GM10248 (cell line): ENCODE data around the gene DNAH6.

ENCODE experiments used
- CTCF ChIA-PET: fragments of 300-600 bp; sonication (Branson Sonifier 250); formaldehyde crosslinking; extraction: SDS; loops from one replicate; lab custom pipeline; 2021; ENCODE audit warnings: antibody characterized with exemption; lab: Yijun Ruan, JAX
- POLR2A ChIA-PET: fragments of 350-650 bp; sonication (Branson Sonifier 250); formaldehyde crosslinking; extraction: SDS; loops from one replicate; lab custom pipeline; 2020; ENCODE audit warnings: antibody characterized with exemption; lab: Yijun Ruan, JAX
- DNase-seq: peaks from one replicate; pipeline ENCODE4 v3.0.0; 2012; ENCODE audit errors: extremely low spot score
- CTCF ChIP-seq: IDR thresholded peaks from 2 replicates; pipeline ENCODE4 v1.5.1; 2012; ENCODE audit warnings: mild to moderate bottlenecking, low read depth; ENCODE audit errors: extremely low read depth, missing control alignments, control extremely low read depth

The DNAH6 gene

GRCh38 chr2:84816426-84817026, 300.2 kb downstream of the DNAH6 start:
- ChIA-PET CTCF (interaction anchor here (1.6 kb wide), 1 partner anchor 109 kb away, joined by 6 read pairs; no protein-coding TSS in a partner anchor), POLR2A (no interaction called here)
- peak; percentile 44 for DNase-seq
- TF ChIP-seq CTCF: no peak

GRCh38 chr2:84817239-84817655, 300.9 kb downstream of the DNAH6 start:
- TF ChIP-seq CTCF: no peak
- ChIA-PET POLR2A (no interaction called here), CTCF (interaction anchor here (1.1 to 1.6 kb wide), 2 partner anchors 9 to 108 kb away, joined by 3 to 6 read pairs; no protein-coding TSS in a partner anchor)
- peak; percentile 71 for DNase-seq

- POLR2A ChIA-PET: no interaction called here
- DNase-seq: no peak
- TF ChIP-seq CTCF: no peak
- CTCF ChIA-PET: interaction anchor here (1.2 kb wide), 1 partner anchor 104 kb away, joined by 3 read pairs; no protein-coding TSS in a partner anchor
Observed at GRCh38 chr2:84821806-84822205, 305.5 kb downstream of the DNAH6 start.

- TF ChIP-seq CTCF: no peak
- ChIA-PET POLR2A (no interaction called here), CTCF (no interaction called here)
- no peak for DNase-seq
Observed at GRCh38 chr2:84823229-84823628, 306.9 kb downstream of the DNAH6 start.

GRCh38 chr2:84823788-84824187, 307.5 kb downstream of the DNAH6 start:
- TF ChIP-seq CTCF: no peak
- POLR2A ChIA-PET: no interaction called here
- CTCF ChIA-PET: no interaction called here
- no peak for DNase-seq

- TF ChIP-seq CTCF: no peak
- DNase-seq: no peak
- ChIA-PET POLR2A (no interaction called here), CTCF (interaction anchor here (0.9 to 1.9 kb wide), 3 partner anchors 21 to 23 kb away, joined by 3 to 4 read pairs (median 3); no protein-coding TSS in a partner anchor)
Observed at GRCh38 chr2:84827978-84828575, 311.8 kb downstream of the DNAH6 start.
